CD14-positive monocyte (primary cell): ENCODE results near the gene SEC16A. TPM values are rescaled to one million over a fixed set of nuclear protein-coding genes. Genes with fewer than 3 reads are reported as not detected.

Experiments
- DNase-seq, 3 donors: peaks; one replicate each; pipeline ENCODE4 v3.0.0-alpha.2; 2011 to 2022
- H2AFZ ChIP-seq: 2 replicates; pipeline ENCODE4 v1.6.0; 2012; ENCODE audit warnings: mild to moderate bottlenecking, low read depth, low read length, inconsistent platforms; ENCODE audit not compliant: insufficient read depth, poor library complexity, severe bottlenecking
- H3K27ac ChIP-seq, 2 donors: 1 replicate in 1 of 2; 2 replicates in 1 of 2; pipeline ENCODE4 v1.5.1; 2012 to 2013; ENCODE audit warnings: low read length in 2 of 2, control low read depth in 1 of 2, inconsistent platforms in 1 of 2, low read depth in 1 of 2, mild to moderate bottlenecking in 1 of 2
- H3K27me3 ChIP-seq, 2 donors: one replicate each; pipeline versions ENCODE4 v1.6.0 to v1.6.1; 2011 to 2013; ENCODE audit warnings: low read length in 2 of 2; ENCODE audit not compliant: control insufficient read depth in 2 of 2, insufficient read depth in 2 of 2
- H3K36me3 ChIP-seq, 2 donors: replicated peaks in 1 of 2; 1 replicate in 1 of 2; 2 replicates in 1 of 2; pipeline versions ENCODE4 v1.5.1 to v1.6.1; 2012 to 2013; ENCODE audit warnings: low read length in 2 of 2, control low read depth in 1 of 2, inconsistent platforms in 1 of 2, mild to moderate bottlenecking in 1 of 2; ENCODE audit not compliant: insufficient read depth in 2 of 2, control insufficient read depth in 1 of 2
- H3K4me1 ChIP-seq, 2 donors: 1 replicate in 1 of 2; 2 replicates in 1 of 2; pipeline versions ENCODE4 v1.5.1 to v1.6.1; 2012 to 2013; ENCODE audit warnings: low read length in 2 of 2, control low read depth in 1 of 2, inconsistent platforms in 1 of 2, mild to moderate bottlenecking in 1 of 2, moderate library complexity in 1 of 2; ENCODE audit not compliant: insufficient read depth in 2 of 2, control insufficient read depth in 1 of 2
- H3K4me2 ChIP-seq: replicated peaks from 2 replicates; pipeline ENCODE3; 2012; ENCODE audit warnings: low read length, moderate library complexity, mild to moderate bottlenecking; ENCODE audit not compliant: poor library complexity, severe bottlenecking; ENCODE audit errors: extremely low read depth
- H3K4me3 ChIP-seq, 3 experiments: fragments of 200-600 bp in 1 of 3; sonication (generic) in 1 of 3; replicated peaks in 1 of 3; 1 replicate in 2 of 3; 2 replicates in 1 of 3; pipeline ENCODE4 v1.5.1; 2011 to 2013; ENCODE audit warnings: low read length in 3 of 3, mild to moderate bottlenecking in 3 of 3, control low read depth in 2 of 3, low read depth in 2 of 3, inconsistent platforms in 1 of 3, moderate library complexity in 1 of 3
- H3K79me2 ChIP-seq: 2 replicates; pipeline ENCODE4 v1.6.0; 2012; ENCODE audit warnings: mild to moderate bottlenecking, control low read depth, inconsistent platforms, low read length, moderate library complexity; ENCODE audit not compliant: insufficient read depth
- H3K9ac ChIP-seq: 2 replicates; pipeline ENCODE4 v1.6.0; 2017; ENCODE audit warnings: low read length, mild to moderate bottlenecking; ENCODE audit not compliant: insufficient read depth, poor library complexity, severe bottlenecking
- H3K9me3 ChIP-seq, 2 donors: replicated peaks in 1 of 2; 1 replicate in 1 of 2; 2 replicates in 1 of 2; pipeline versions ENCODE4 v1.5.1 to v1.6.1; 2012 to 2013; ENCODE audit warnings: low read length in 2 of 2, control low read depth in 1 of 2; ENCODE audit not compliant: control insufficient read depth in 1 of 2, insufficient read depth in 1 of 2
- H4K20me1 ChIP-seq: 2 replicates; pipeline ENCODE4 v1.6.0; 2012; ENCODE audit warnings: mild to moderate bottlenecking, low read length, control low read depth, moderate library complexity; ENCODE audit not compliant: insufficient read depth
- H3K27ac Mint-ChIP-seq, 7 donors: one replicate each; pipeline ENCODE4 v1.8.0; 2020; ENCODE audit warnings: mild to moderate bottlenecking in 7 of 7, mixed read lengths in 7 of 7, moderate library complexity in 6 of 7, inconsistent platforms in 2 of 7
- H3K27me3 Mint-ChIP-seq, 3 donors: one replicate each; pipeline ENCODE4 v1.8.0; 2021 to 2022; ENCODE audit warnings: low read depth in 3 of 3, mild to moderate bottlenecking in 3 of 3, mixed read lengths in 3 of 3, moderate library complexity in 3 of 3, inconsistent platforms in 1 of 3
- H3K36me3 Mint-ChIP-seq, 2 donors: one replicate each; pipeline ENCODE4 v1.8.0; 2020; ENCODE audit warnings: mixed read lengths in 2 of 2, inconsistent platforms in 1 of 2, mild to moderate bottlenecking in 1 of 2
- H3K4me1 Mint-ChIP-seq: one replicate; pipeline ENCODE4 v1.8.0; 2020; ENCODE audit warnings: mild to moderate bottlenecking, mixed read lengths
- H3K4me3 Mint-ChIP-seq, 2 donors: one replicate each; pipeline ENCODE4 v1.8.0; 2020; ENCODE audit warnings: mild to moderate bottlenecking in 2 of 2, mixed read lengths in 2 of 2, moderate library complexity in 1 of 2
- H3K9me3 Mint-ChIP-seq, 7 donors: one replicate each; pipeline ENCODE4 v1.8.0; 2020 to 2022; ENCODE audit warnings: mixed read lengths in 7 of 7, mild to moderate bottlenecking in 6 of 7, moderate library complexity in 6 of 7, inconsistent platforms in 2 of 7
- WGBS: methylation state at CpG from one replicate; pipeline ENCODE4 v1.1.5; 2013; ENCODE audit warnings: missing lambda C conversion rate; ENCODE audit not compliant: insufficient coverage; 5-methylcytosine and 5-hydroxymethylcytosine counted together
- intact Hi-C, 2 donors: fragments of 100-400 bp; cut with micrococcal nuclease; formaldehyde crosslinking; loops; one replicate each; pipeline versions ENCODE4 v1.15.0 to v1.15.1; 2023
- polyA plus RNA-seq, 3 donors: library from polyadenylated mRNA; depleted of rRNA in 1 of 3; unstranded in 2 of 3; stranded (reverse) in 1 of 3; fragments of 300-500 nt in 2 of 3; fragments of >200 nt in 1 of 3; fragmentation: Illumina TruSeq in 2 of 3; gene quantifications; 1 replicate in 2 of 3; 2 replicates in 1 of 3; pipeline ENCODE4 v1.2.3, GENCODE V29; 2012 to 2021
- TF ChIP-seq, protein P1 (sequence below): fragments of 200-600 bp; IDR thresholded peaks from one replicate; pipeline ENCODE4 v1.8.0; 2022; ENCODE audit warnings: antibody characterized with exemption, mild to moderate bottlenecking

Gene SEC16A
- polyA plus RNA-seq, 3 donors, result 11.1 to 36.8 (median 19.1) TPM

DNA sequence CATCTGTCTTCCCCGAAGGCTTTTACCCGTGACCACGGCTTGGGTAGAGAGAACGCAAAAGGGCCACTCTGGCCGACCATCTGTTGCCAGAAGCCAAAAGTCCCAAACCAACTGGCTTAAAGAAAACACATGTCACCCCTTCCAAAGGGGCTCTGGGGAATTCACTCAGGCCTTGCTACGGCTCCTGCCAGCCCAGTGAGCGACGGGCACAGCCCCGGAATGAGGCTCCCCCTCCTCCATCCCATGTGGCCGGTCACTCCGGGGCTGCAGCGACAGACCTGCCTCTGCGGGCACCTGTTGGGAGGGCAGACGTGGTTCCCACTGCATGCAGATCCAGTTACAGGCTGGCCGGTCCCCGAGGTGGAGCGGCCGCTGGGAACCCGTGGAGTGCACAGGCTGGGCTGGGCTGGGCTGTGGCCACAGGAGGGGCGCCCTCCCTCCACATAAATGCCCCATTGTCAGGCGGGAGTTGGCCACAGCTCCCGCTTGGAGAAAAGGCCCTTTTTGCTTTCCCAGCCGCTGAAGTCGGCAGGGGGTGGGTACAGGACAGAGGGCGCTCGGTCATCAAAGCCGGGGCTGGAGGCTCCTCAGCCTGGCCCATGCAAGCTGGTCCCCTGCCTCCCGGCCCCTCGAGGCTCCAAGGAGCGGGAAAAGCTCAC is 43.1 kb upstream of the SEC16A start:
- Histone ChIP-seq H3K27ac (no peak overlapping the region), H3K27me3 (peaks cover 0 to 16% of the 10 kb centered on the region in 2 donors), H3K79me2 (peaks cover 68% of the 10 kb centered on the region), H2AFZ (no peak overlapping the region), H3K4me3 (no peak overlapping the region), H3K4me2 (no peak overlapping the region), H3K36me3 (peaks cover 9% of the 10 kb centered on the region in 2 donors), H3K9me3 (no peaks in the 10 kb centered on the region), H3K9ac (no peak overlapping the region), H4K20me1 (peaks cover 69% of the 10 kb centered on the region), H3K4me1 (peaks cover 53 to 55% of the 10 kb centered on the region in 2 donors)
- Mint-ChIP-seq H3K9me3 (no peaks in the 10 kb centered on the region), H3K27me3 (peaks cover 5 to 20% (median 16%) of the 10 kb centered on the region in 3 donors), H3K27ac (no peak overlapping the region), H3K36me3 (peaks cover 27 to 42% of the 10 kb centered on the region in 2 donors), H3K4me3 (no peak overlapping the region), H3K4me1 (peaks cover 46% of the 10 kb centered on the region)
- intact Hi-C loops, result no loop called here
- 85% methylated on average over 23 of the region's 30 CpGs for WGBS
- DNase-seq, result no peak
- TF ChIP-seq, protein P1, sequence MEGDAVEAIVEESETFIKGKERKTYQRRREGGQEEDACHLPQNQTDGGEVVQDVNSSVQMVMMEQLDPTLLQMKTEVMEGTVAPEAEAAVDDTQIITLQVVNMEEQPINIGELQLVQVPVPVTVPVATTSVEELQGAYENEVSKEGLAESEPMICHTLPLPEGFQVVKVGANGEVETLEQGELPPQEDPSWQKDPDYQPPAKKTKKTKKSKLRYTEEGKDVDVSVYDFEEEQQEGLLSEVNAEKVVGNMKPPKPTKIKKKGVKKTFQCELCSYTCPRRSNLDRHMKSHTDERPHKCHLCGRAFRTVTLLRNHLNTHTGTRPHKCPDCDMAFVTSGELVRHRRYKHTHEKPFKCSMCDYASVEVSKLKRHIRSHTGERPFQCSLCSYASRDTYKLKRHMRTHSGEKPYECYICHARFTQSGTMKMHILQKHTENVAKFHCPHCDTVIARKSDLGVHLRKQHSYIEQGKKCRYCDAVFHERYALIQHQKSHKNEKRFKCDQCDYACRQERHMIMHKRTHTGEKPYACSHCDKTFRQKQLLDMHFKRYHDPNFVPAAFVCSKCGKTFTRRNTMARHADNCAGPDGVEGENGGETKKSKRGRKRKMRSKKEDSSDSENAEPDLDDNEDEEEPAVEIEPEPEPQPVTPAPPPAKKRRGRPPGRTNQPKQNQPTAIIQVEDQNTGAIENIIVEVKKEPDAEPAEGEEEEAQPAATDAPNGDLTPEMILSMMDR, result no peak

DNA sequence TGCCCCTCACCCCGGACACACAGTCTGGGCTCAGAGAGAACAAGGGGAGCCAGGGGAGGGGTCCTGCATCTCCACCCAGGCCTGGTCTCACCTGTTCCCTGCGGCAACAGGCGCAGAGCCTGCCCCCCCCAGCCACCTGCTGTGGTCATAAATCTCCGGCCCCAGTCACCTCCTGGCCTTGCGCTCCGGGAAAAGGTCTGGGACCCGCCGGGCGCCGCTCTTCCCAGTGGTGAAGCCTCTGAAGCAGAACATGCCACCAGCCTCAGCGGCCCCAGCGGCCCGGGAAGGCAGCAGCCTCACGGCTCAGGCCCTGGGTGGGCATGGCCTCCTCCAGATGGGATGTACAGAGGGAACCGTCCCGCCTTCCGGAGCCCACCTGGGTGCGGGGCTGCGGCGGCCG is 42.4 kb upstream of the SEC16A start:
- Histone ChIP-seq H3K4me1 (peaks cover 49 to 53% of the 10 kb centered on the region in 2 donors), H3K36me3 (peaks cover 9 to 17% of the 10 kb centered on the region in 2 donors), H3K27ac (no peak overlapping the region), H2AFZ (no peak overlapping the region), H3K79me2 (peaks cover 63% of the 10 kb centered on the region), H4K20me1 (peaks cover 61% of the 10 kb centered on the region), H3K9me3 (no peaks in the 10 kb centered on the region), H3K27me3 (peaks cover 0 to 9% of the 10 kb centered on the region in 2 donors), H3K4me3 (no peak overlapping the region), H3K9ac (no peak overlapping the region), H3K4me2 (no peak overlapping the region)
- Mint-ChIP-seq H3K9me3 (no peaks in the 10 kb centered on the region), H3K4me1 (peaks cover 38% of the 10 kb centered on the region), H3K27ac (no peak overlapping the region), H3K36me3 (peaks cover 24 to 39% of the 10 kb centered on the region in 2 donors), H3K27me3 (peaks cover 0 to 12% (median 8%) of the 10 kb centered on the region in 3 donors), H3K4me3 (no peak overlapping the region)
- WGBS, result 86% methylated on average over 17 of the region's 21 CpGs
- TF ChIP-seq, protein P1, result no peak
- DNase-seq, result no peak
- intact Hi-C loops, result no loop called here
